T-cell (primary cell): Measurements from ENCODE around the gene STIM2. TPM values are rescaled to one million over a fixed set of nuclear protein-coding genes. Genes with fewer than 3 reads are reported as not detected.

Source experiments
- ATAC-seq, 4 experiments: fragments of 200-7000 bp in 3 of 4; fragments of 150-1000 bp in 1 of 4; cut with Tn5 transposase; replicated peaks in 1 of 4; 1 replicate in 3 of 4; 2 replicates in 1 of 4; pipeline ENCODE4 v1.10.0; 2021; ENCODE audit warnings: moderate library complexity in 3 of 4, mild to moderate bottlenecking in 2 of 4, moderate number of reproducible peaks in 1 of 4
- CTCF ChIA-PET, 2 donors: fragments of 300-600 bp; sonication (Branson Sonifier 250); formaldehyde crosslinking; loops; one replicate each; lab custom pipeline; 2022; ENCODE audit warnings: antibody characterized with exemption in 2 of 2; lab: Charles Lee
- POLR2A ChIA-PET, 2 donors: fragments of 300-600 bp; sonication (Branson Sonifier 250); formaldehyde crosslinking; loops; one replicate each; lab custom pipeline; 2022; ENCODE audit warnings: antibody characterized with exemption in 2 of 2; lab: Charles Lee
- DNase-seq, 35 experiments: peaks; one replicate each; pipeline versions ENCODE4 v3.0.0 to v3.0.0-alpha.2; 2013 to 2023
- H3K27ac ChIP-seq: one replicate; pipeline ENCODE4 v1.5.1; 2013; ENCODE audit warnings: low read length
- H3K27me3 ChIP-seq, 2 experiments: replicated peaks in 1 of 2; 1 replicate in 1 of 2; 2 replicates in 1 of 2; pipeline versions ENCODE4 v1.6.1 to v1.7.0; 2013; ENCODE audit warnings: low read length in 1 of 2, mixed read lengths in 1 of 2; ENCODE audit not compliant: control insufficient read depth in 2 of 2, insufficient read depth in 2 of 2; ENCODE audit errors: extremely low read depth in 1 of 2
- H3K36me3 ChIP-seq, 2 donors: 1 replicate in 1 of 2; 2 replicates in 1 of 2; pipeline versions ENCODE4 v1.6.1 to v1.7.0; 2013; ENCODE audit warnings: low read length in 1 of 2; ENCODE audit not compliant: control insufficient read depth in 2 of 2, insufficient read depth in 1 of 2; ENCODE audit errors: extremely low read depth in 1 of 2
- H3K4me1 ChIP-seq, 2 experiments: 1 replicate in 1 of 2; 2 replicates in 1 of 2; pipeline versions ENCODE4 v1.6.1 to v1.7.0; 2013; ENCODE audit warnings: low read length in 2 of 2, mixed read lengths in 1 of 2; ENCODE audit not compliant: insufficient read depth in 2 of 2, control insufficient read depth in 1 of 2; ENCODE audit errors: extremely low read depth in 1 of 2
- H3K4me3 ChIP-seq, 2 donors: 1 replicate in 1 of 2; 2 replicates in 1 of 2; pipeline versions ENCODE4 v1.5.1 to v1.7.0; 2013; ENCODE audit warnings: mild to moderate bottlenecking in 2 of 2, low read length in 1 of 2, moderate library complexity in 1 of 2; ENCODE audit not compliant: control insufficient read depth in 1 of 2; ENCODE audit errors: extremely low read depth in 1 of 2
- H3K9me3 ChIP-seq: 2 replicates; pipeline ENCODE4 v1.7.0; 2013
- H3K27ac Mint-ChIP-seq, 2 donors: one replicate each; pipeline ENCODE4 v1.8.0; 2020 to 2021; ENCODE audit warnings: mild to moderate bottlenecking in 2 of 2, mixed read lengths in 2 of 2
- H3K27me3 Mint-ChIP-seq, 2 donors: one replicate each; pipeline ENCODE4 v1.8.0; 2021 to 2022; ENCODE audit warnings: mixed read lengths in 2 of 2
- H3K36me3 Mint-ChIP-seq: one replicate; pipeline ENCODE4 v1.8.0; 2021; ENCODE audit warnings: mixed read lengths
- H3K4me1 Mint-ChIP-seq, 3 donors: one replicate each; pipeline ENCODE4 v1.8.0; 2020 to 2022; ENCODE audit warnings: mixed read lengths in 3 of 3, mild to moderate bottlenecking in 1 of 3
- H3K4me3 Mint-ChIP-seq, 3 donors: one replicate each; pipeline ENCODE4 v1.8.0; 2020 to 2022; ENCODE audit warnings: mild to moderate bottlenecking in 3 of 3, mixed read lengths in 3 of 3, moderate library complexity in 3 of 3
- H3K9me3 Mint-ChIP-seq, 3 donors: one replicate each; pipeline ENCODE4 v1.8.0; 2020 to 2022; ENCODE audit warnings: mixed read lengths in 3 of 3
- WGBS: methylation state at CpG from one replicate; pipeline ENCODE4 v1.1.5; 2013; ENCODE audit warnings: missing lambda C conversion rate; ENCODE audit not compliant: insufficient coverage; 5-methylcytosine and 5-hydroxymethylcytosine counted together
- total RNA-seq, 35 experiments: library from RNA in 6 of 35; stranded (reverse) in 6 of 35; fragments of 120-200 nt in 1 of 35; gene quantifications; one replicate each; pipeline versions ENCODE4 v1.2.1 to v1.2.4 and lab custom pipeline; 2013 to 2026

STIM2 gene
- total RNA-seq, 5 donors from 2014 or later (not counting 1 experiment from before 2014, with no cell fraction given): 67.9 to 98.7 (median 75.2) TPM

GRCh38 chr4:26887809-26888208 is 27.2 kb downstream of the STIM2 start:
- H3K4me3 ChIP-seq: no peak overlapping the region
- Mint-ChIP-seq H3K36me3 (peaks cover 13% of the 10 kb centered on the region), H3K27me3 (no peaks in the 10 kb centered on the region), H3K4me1 (peaks cover 83 to 90% (median 88%) of the 10 kb centered on the region in 3 donors), H3K9me3 (peaks cover 0 to 9% (median 0%) of the 10 kb centered on the region in 3 donors), H3K27ac (peak overlapping the region; percentile 17 to 77), H3K4me3 (no peak overlapping the region)
- WGBS: no CpG with 5 or more reads among the region's 2 CpGs
- peaks cover 16 to 51% of the 10 kb centered on the region in 2 experiments for H3K4me1 ChIP-seq
- ATAC-seq (no peak), DNase-seq (no peak)
- H3K27me3 ChIP-seq: no peaks in the 10 kb centered on the region
- CTCF ChIA-PET: interaction anchor here (0.6 to 3.8 kb wide), 6 partner anchors 12 to 111 kb away, joined by 3 to 40 read pairs (median 13); partner anchors contain the start of gene STIM2 (in 1 of the 2)
- no peaks in the 10 kb centered on the region for H3K36me3 ChIP-seq
- peak overlapping the region; percentile 23 for H3K27ac ChIP-seq
- POLR2A ChIA-PET: interaction anchor here (0.6 to 3.4 kb wide), 4 partner anchors 14 to 118 kb away, joined by 3 to 76 read pairs (median 6); no protein-coding TSS in a partner anchor
- peaks cover 2% of the 10 kb centered on the region for H3K9me3 ChIP-seq

- ATAC-seq: no peak
- no CpG with 5 or more reads among the region's 3 CpGs for WGBS
These were observed 28.7 kb downstream of the STIM2 start for GRCh38 chr4:26889356-26889755.

GRCh38 chr4:26891054-26891453 is 30.4 kb downstream of the STIM2 start:
- peaks cover 2% of the 10 kb centered on the region for H3K9me3 ChIP-seq
- peaks cover 11 to 26% of the 10 kb centered on the region in 2 experiments for H3K4me1 ChIP-seq
- H3K27me3 ChIP-seq: no peaks in the 10 kb centered on the region
- H3K4me3 Mint-ChIP-seq: no peak overlapping the region
- H3K4me3 ChIP-seq: no peak overlapping the region
- H3K27ac Mint-ChIP-seq: peak overlapping the region in 1 of 2 donors; percentile 53
- peaks cover 74 to 87% (median 85%) of the 10 kb centered on the region in 3 donors for H3K4me1 Mint-ChIP-seq
- H3K27ac ChIP-seq: no peak overlapping the region
- no peaks in the 10 kb centered on the region for H3K36me3 ChIP-seq
- peaks cover 21% of the 10 kb centered on the region for H3K36me3 Mint-ChIP-seq
- H3K9me3 Mint-ChIP-seq: peaks cover 0 to 9% (median 0%) of the 10 kb centered on the region in 3 donors
- no peak for DNase-seq
- ChIA-PET CTCF (interaction anchor here in 1 of 2 donors (1.6 kb wide), 1 partner anchor 20 kb away, joined by 3 read pairs; no protein-coding TSS in a partner anchor), POLR2A (interaction anchor here (0.6 to 0.7 kb wide), 3 partner anchors 10 to 1037 kb away, joined by 3 to 8 read pairs (median 5); no protein-coding TSS in a partner anchor)
- ATAC-seq: no peak
- H3K27me3 Mint-ChIP-seq: no peaks in the 10 kb centered on the region

More at GRCh38 chr4:26889356-26889755, 28.7 kb downstream of the STIM2 start:
- peak overlapping the region; percentile 10 to 45 for H3K27ac Mint-ChIP-seq
- Histone ChIP-seq H3K27me3 (no peaks in the 10 kb centered on the region), H3K27ac (no peak overlapping the region), H3K4me1 (peaks cover 11 to 40% of the 10 kb centered on the region in 2 experiments), H3K36me3 (no peaks in the 10 kb centered on the region), H3K9me3 (peaks cover 2% of the 10 kb centered on the region), H3K4me3 (no peak overlapping the region)
- H3K27me3 Mint-ChIP-seq: no peaks in the 10 kb centered on the region
- peaks cover 83 to 88% (median 87%) of the 10 kb centered on the region in 3 donors for H3K4me1 Mint-ChIP-seq
- ChIA-PET CTCF (no interaction called here), POLR2A (no interaction called here)
- no peak overlapping the region for H3K4me3 Mint-ChIP-seq
- H3K9me3 Mint-ChIP-seq: peaks cover 0 to 9% (median 0%) of the 10 kb centered on the region in 3 donors
- H3K36me3 Mint-ChIP-seq: peaks cover 15% of the 10 kb centered on the region
- DNase-seq: no peak

- no peak overlapping the region for H3K4me3 Mint-ChIP-seq
- Histone ChIP-seq H3K4me1 (peaks cover 5 to 18% of the 10 kb centered on the region in 2 experiments), H3K4me3 (no peak overlapping the region), H3K27me3 (no peaks in the 10 kb centered on the region), H3K36me3 (no peaks in the 10 kb centered on the region), H3K9me3 (peaks cover 2% of the 10 kb centered on the region), H3K27ac (no peak overlapping the region)
- peaks cover 0 to 9% (median 0%) of the 10 kb centered on the region in 3 donors for H3K9me3 Mint-ChIP-seq
- ATAC-seq (no peak), DNase-seq (no peak)
- CTCF ChIA-PET: interaction anchor here (0.8 to 1.6 kb wide), 3 partner anchors 19 to 31 kb away, joined by 3 to 4 read pairs (median 3); partner anchors contain the start of gene STIM2 (in 1 of the 2)
- peak overlapping the region; percentile 76 to 86 for H3K27ac Mint-ChIP-seq
- POLR2A ChIA-PET: no interaction called here
- H3K27me3 Mint-ChIP-seq: no peaks in the 10 kb centered on the region
- 100% methylated on average over 4 of the region's 6 CpGs for WGBS
- H3K36me3 Mint-ChIP-seq: peaks cover 29% of the 10 kb centered on the region
- peaks cover 74 to 87% (median 85%) of the 10 kb centered on the region in 3 donors for H3K4me1 Mint-ChIP-seq
These were observed 31.2 kb downstream of the STIM2 start for GRCh38 chr4:26891867-26892266.

GRCh38 chr4:26892480-26893150 is 32.0 kb downstream of the STIM2 start:
- H3K36me3 ChIP-seq: no peaks in the 10 kb centered on the region
- H3K9me3 Mint-ChIP-seq: peaks cover 0 to 9% (median 0%) of the 10 kb centered on the region in 3 donors
- DNase-seq (no peak), ATAC-seq (peak in 1 of 4 experiments; percentile 20)
- CTCF ChIA-PET: interaction anchor here in 1 of 2 donors (0.8 to 0.9 kb wide), 2 partner anchors 20 to 32 kb away, joined by 3 to 4 read pairs; partner anchors contain the start of gene STIM2
- H3K4me1 ChIP-seq: peaks cover 6 to 15% of the 10 kb centered on the region in 2 experiments
- H3K27ac Mint-ChIP-seq: peak overlapping the region; percentile 36 to 86
- H3K27ac ChIP-seq: peak overlapping the region; percentile 30
- no peaks in the 10 kb centered on the region for H3K27me3 ChIP-seq
- no peaks in the 10 kb centered on the region for H3K27me3 Mint-ChIP-seq
- H3K9me3 ChIP-seq: peaks cover 2% of the 10 kb centered on the region
- no CpG with 5 or more reads among the region's 3 CpGs for WGBS
- no peak overlapping the region for H3K4me3 ChIP-seq
- peaks cover 32% of the 10 kb centered on the region for H3K36me3 Mint-ChIP-seq
- H3K4me1 Mint-ChIP-seq: peaks cover 75 to 88% (median 85%) of the 10 kb centered on the region in 3 donors
- POLR2A ChIA-PET: interaction anchor here in 1 of 2 donors (0.8 kb wide), 1 partner anchor 58 kb away, joined by 3 read pairs; no protein-coding TSS in a partner anchor
- no peak overlapping the region for H3K4me3 Mint-ChIP-seq

- CTCF ChIA-PET: no interaction called here
- H3K9me3 ChIP-seq: peaks cover 2% of the 10 kb centered on the region
- WGBS: no CpG with 5 or more reads among the region's 2 CpGs
- ATAC-seq (no peak), DNase-seq (no peak)
- H3K4me1 ChIP-seq: peaks cover 4 to 12% of the 10 kb centered on the region in 2 experiments
- peaks cover 34% of the 10 kb centered on the region for H3K36me3 Mint-ChIP-seq
- no peaks in the 10 kb centered on the region for H3K36me3 ChIP-seq
- POLR2A ChIA-PET: no interaction called here
- H3K4me3 ChIP-seq: no peak overlapping the region
- H3K9me3 Mint-ChIP-seq: peaks cover 0 to 9% (median 0%) of the 10 kb centered on the region in 3 donors
- no peak overlapping the region for H3K4me3 Mint-ChIP-seq
- H3K27ac ChIP-seq: peak overlapping the region; percentile 15
- H3K27me3 ChIP-seq: no peaks in the 10 kb centered on the region
- H3K27ac Mint-ChIP-seq: peak overlapping the region; percentile 36 to 45
- H3K4me1 Mint-ChIP-seq: peaks cover 75 to 86% (median 83%) of the 10 kb centered on the region in 3 donors
- no peaks in the 10 kb centered on the region for H3K27me3 Mint-ChIP-seq
These were observed 32.9 kb downstream of the STIM2 start for GRCh38 chr4:26893491-26893890.
